Mucosa of gallbladder (tissue), 1 donor: Measurements from ENCODE around the gene ATP2C2. TPM values are rescaled to one million over a fixed set of nuclear protein-coding genes. Genes with fewer than 3 reads are reported as not detected.
"Not testable (repeated sequence)": the region's sequence is repeated elsewhere in the genome, so short reads cannot be mapped to it uniquely, and the experiment has no call there.

Source experiments
- DNase-seq: peaks from one replicate; pipeline ENCODE4 v3.0.0-alpha.2; 2020; ENCODE audit warnings: low spot score
- total RNA-seq: library from RNA; stranded (reverse); gene quantifications from one replicate; pipeline ENCODE4 v1.2.1, GENCODE V29; 2021
- donor health status: DM: no; HTN: no; CAD: no.

Gene ATP2C2
- total RNA-seq, 1 donor from 2014 or later: 62.8 TPM

- DNase-seq: no peak
Observed at GRCh38 chr16:84449156-84450140, 81.1 kb downstream of the ATP2C2 start.

GRCh38 chr16:84450176-84450865, 82.0 kb downstream of the ATP2C2 start:
- DNase-seq: no peak

GRCh38 chr16:84451010-84451676, 82.8 kb downstream of the ATP2C2 start:
- not testable (repeated sequence) for DNase-seq

- no peak for DNase-seq
Observed at GRCh38 chr16:84451781-84452180, 83.4 kb downstream of the ATP2C2 start.

GRCh38 chr16:84453061-84453752, 84.9 kb downstream of the ATP2C2 start:
- no peak for DNase-seq

GRCh38 chr16:84454611-84455010, 86.3 kb downstream of the ATP2C2 start:
- DNase-seq: no peak

GRCh38 chr16:84455031-84455430, 86.7 kb downstream of the ATP2C2 start:
- no peak for DNase-seq

- DNase-seq: no peak
Observed at GRCh38 chr16:84458606-84459532, 90.5 kb downstream of the ATP2C2 start.

- no peak for DNase-seq
Observed at GRCh38 chr16:84459533-84459894, 91.2 kb downstream of the ATP2C2 start.

- DNase-seq: no peak
Observed at GRCh38 chr16:84459941-84460405, 91.6 kb downstream of the ATP2C2 start.

GRCh38 chr16:84460406-84461028, 92.2 kb downstream of the ATP2C2 start:
- no peak for DNase-seq

GRCh38 chr16:84461029-84461412, 92.7 kb downstream of the ATP2C2 start:
- DNase-seq: no peak

- DNase-seq: no peak
Observed at GRCh38 chr16:84461413-84462295, 93.3 kb downstream of the ATP2C2 start.

GRCh38 chr16:84462296-84463210, 94.2 kb downstream of the ATP2C2 start:
- DNase-seq: no peak

- DNase-seq: no peak
Observed at GRCh38 chr16:84463221-84463620, 94.9 kb downstream of the ATP2C2 start.

- no peak for DNase-seq
Observed at GRCh38 chr16:84464116-84464515, 95.8 kb downstream of the ATP2C2 start.

GRCh38 chr16:84465154-84465553, 96.8 kb downstream of the ATP2C2 start:
- no peak for DNase-seq

- no peak for DNase-seq
Observed at GRCh38 chr16:84466692-84467091, 98.4 kb downstream of the ATP2C2 start.
